Activated naive CD4-positive, alpha-beta T cell treated with anti-CD3 and anti-CD28 coated beads, Interleukin-2, amount 50 U/mL, for 24 hours (primary cell): ENCODE results near the gene ASPRV1.

ENCODE experiments used
- H3K27ac Mint-ChIP-seq: one replicate; pipeline ENCODE4 v1.8.0; 2021; ENCODE audit warnings: mild to moderate bottlenecking, mixed read lengths
- H3K27me3 Mint-ChIP-seq: one replicate; pipeline ENCODE4 v1.8.0; 2021; ENCODE audit warnings: mixed read lengths
- H3K36me3 Mint-ChIP-seq: one replicate; pipeline ENCODE4 v1.8.0; 2021; ENCODE audit warnings: mixed read lengths
- H3K4me1 Mint-ChIP-seq: one replicate; pipeline ENCODE4 v1.8.0; 2021; ENCODE audit warnings: mixed read lengths
- H3K4me3 Mint-ChIP-seq: one replicate; pipeline ENCODE4 v1.8.0; 2021; ENCODE audit warnings: mild to moderate bottlenecking, mixed read lengths
- H3K9me3 Mint-ChIP-seq: one replicate; pipeline ENCODE4 v1.8.0; 2021; ENCODE audit warnings: mixed read lengths

The ASPRV1 gene

DNA sequence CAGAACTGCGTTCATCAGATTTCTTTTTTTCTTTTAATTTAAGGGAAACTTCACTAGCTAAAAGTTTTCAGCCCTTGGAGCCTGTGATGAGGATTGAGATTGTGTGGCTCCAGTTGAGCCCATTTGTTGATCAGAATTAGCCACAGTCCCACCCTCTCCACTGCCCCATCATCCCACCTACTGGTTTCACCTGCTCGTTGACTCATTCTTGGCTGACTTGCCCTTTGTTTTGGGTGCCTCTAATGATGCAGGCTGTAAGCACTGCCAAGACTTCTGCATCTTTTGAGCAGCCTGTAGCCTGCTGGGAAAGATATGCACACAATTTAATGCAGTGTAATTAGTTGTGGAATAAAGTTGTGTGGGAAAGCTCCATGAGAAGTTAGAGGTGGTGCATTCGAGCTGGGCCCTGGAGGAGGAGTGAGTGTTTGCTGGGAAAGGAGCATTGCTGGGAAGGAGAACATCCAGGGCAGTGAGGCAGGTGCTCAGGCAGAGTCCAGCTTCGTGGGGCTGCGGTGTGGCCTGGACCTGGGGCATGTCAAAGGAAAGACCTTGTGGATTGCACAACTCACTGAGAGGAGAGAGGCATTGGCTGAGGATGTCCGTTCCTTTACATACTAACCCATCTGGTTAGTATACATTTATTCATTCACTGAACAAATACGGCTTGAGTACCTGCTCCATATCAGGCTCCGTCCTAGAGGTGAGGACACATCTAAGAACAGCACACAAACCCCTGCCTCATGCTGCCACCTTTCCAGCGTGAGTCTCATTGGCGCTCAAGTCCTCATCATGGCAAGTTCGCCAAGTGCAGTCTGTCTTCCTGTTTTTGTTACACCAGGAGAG, 18.2 kb downstream of the ASPRV1 start:
- H3K9me3 Mint-ChIP-seq: no peaks in the 10 kb centered on the region
- peak overlapping the region; percentile 25 for H3K27ac Mint-ChIP-seq
- H3K27me3 Mint-ChIP-seq: no peaks in the 10 kb centered on the region
- H3K4me1 Mint-ChIP-seq: peaks cover 34% of the 10 kb centered on the region
- H3K4me3 Mint-ChIP-seq: no peak overlapping the region
- peaks cover 13% of the 10 kb centered on the region for H3K36me3 Mint-ChIP-seq

DNA sequence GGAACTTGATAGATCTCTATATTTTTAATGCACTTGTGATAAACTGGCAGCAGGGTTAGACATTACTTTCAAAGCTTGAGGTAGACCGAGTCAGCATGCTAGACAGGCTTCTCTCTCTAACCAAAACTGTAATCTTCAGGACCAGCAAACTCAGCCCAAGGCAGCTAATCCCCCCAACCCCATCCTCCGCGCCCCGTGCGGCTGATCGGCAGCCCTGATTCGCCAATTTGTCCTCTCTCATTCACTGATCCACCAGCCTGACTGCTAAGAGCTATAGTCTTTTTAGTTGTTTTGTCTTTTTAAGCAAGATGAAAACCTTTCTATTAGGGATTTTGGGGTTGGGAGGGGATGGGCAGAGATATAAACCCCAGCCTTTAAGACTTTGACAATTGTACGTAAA, 20.7 kb downstream of the ASPRV1 start:
- H3K4me1 Mint-ChIP-seq: peaks cover 13% of the 10 kb centered on the region

DNA sequence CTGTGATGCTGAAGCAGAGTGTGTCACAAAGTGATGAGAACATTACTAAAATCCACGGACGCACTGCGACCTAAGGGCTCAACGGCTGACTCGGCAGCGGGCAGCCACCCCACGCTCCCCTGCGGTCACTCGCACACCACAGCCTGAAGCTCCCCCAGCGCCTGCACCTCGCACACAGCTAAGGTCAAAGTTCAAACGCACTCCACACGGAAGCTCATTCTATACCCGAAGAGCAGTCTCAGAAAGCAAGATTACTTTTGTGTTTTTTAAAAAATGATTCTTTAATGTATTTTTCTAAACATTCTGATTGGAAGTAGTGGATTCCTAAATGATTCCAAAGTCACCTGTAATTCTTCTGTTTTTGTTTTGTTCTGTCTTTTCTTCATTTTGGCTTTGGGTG, 21.7 kb downstream of the ASPRV1 start:
- H3K4me3 Mint-ChIP-seq: no peak overlapping the region
- H3K9me3 Mint-ChIP-seq: no peaks in the 10 kb centered on the region
- H3K27me3 Mint-ChIP-seq: no peaks in the 10 kb centered on the region
- no peak overlapping the region for H3K27ac Mint-ChIP-seq
- H3K36me3 Mint-ChIP-seq: peaks cover 22% of the 10 kb centered on the region
- H3K4me1 Mint-ChIP-seq: peaks cover 8% of the 10 kb centered on the region

More for the DNA sequence above, 20.7 kb downstream of the ASPRV1 start:
- Mint-ChIP-seq H3K36me3 (peaks cover 21% of the 10 kb centered on the region), H3K4me3 (no peak overlapping the region), H3K27ac (peak overlapping the region; percentile 24), H3K27me3 (no peaks in the 10 kb centered on the region), H3K9me3 (no peaks in the 10 kb centered on the region)

DNA sequence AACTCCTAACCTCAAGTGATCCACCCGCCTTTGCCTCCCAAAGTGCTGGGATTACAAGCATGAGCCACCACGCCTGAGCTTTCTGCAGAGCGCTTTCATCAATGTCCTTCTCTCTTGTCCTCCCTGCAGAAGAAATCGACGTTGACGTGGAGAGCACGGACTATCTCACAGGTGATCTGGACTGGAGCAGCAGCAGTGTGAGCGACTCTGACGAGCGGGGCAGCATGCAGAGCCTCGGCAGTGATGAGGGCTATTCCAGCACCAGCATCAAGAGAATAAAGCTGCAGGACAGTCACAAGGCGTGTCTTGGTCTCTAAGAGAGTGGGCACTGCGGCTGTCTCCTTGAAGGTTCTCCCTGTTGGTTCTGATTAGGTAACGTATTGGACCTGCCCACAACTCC, 23.5 kb downstream of the ASPRV1 start:
- H3K4me1 Mint-ChIP-seq: peaks cover 13% of the 10 kb centered on the region
- H3K36me3 Mint-ChIP-seq: peaks cover 20% of the 10 kb centered on the region
- no peak overlapping the region for H3K27ac Mint-ChIP-seq
- no peaks in the 10 kb centered on the region for H3K27me3 Mint-ChIP-seq
- no peak overlapping the region for H3K4me3 Mint-ChIP-seq
- no peaks in the 10 kb centered on the region for H3K9me3 Mint-ChIP-seq

DNA sequence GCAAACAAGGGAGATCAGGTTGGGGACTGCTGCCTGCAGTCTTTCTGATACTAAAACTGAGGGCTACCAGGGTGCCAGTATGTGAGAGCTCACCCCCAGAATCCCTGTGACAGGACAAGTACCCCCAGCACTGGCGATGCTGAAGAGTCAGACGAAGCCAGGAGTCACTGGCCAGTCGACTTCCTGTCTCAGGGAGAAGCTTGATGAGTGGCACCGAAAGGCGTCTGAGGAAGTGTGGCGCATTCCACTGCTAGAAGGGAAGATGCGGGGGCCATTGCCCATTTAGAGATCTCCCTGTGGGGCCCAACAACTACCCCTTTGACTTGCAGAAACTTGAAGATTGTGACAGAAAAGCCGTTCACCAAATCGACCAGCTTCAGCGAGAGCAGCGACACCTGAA, 24.5 kb downstream of the ASPRV1 start:
- Mint-ChIP-seq H3K4me1 (peaks cover 20% of the 10 kb centered on the region), H3K27ac (peak overlapping the region; percentile 51), H3K4me3 (no peak overlapping the region), H3K36me3 (peaks cover 20% of the 10 kb centered on the region), H3K9me3 (no peaks in the 10 kb centered on the region), H3K27me3 (no peaks in the 10 kb centered on the region)

DNA sequence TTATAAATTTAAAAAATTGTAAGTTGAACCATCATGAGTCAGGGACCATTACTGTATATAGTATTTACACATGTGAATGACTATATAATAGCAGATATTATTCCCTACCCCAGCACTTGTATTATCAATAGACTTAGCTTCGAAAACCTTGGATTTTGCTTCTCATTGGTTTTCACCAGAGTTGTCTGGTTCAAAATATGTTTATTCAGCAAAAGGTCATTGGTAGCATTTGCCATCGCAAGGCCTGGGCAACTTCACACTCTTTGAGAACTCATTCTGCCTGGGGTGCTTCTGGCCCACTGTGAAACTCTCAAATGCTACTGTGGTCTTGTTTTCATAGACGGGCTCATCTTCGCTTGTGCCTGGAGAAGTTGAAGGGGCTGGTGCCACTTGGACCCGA, 26.4 kb downstream of the ASPRV1 start:
- no peaks in the 10 kb centered on the region for H3K27me3 Mint-ChIP-seq
- H3K27ac Mint-ChIP-seq: no peak overlapping the region
- H3K4me1 Mint-ChIP-seq: peaks cover 36% of the 10 kb centered on the region
- no peak overlapping the region for H3K4me3 Mint-ChIP-seq
- peaks cover 23% of the 10 kb centered on the region for H3K36me3 Mint-ChIP-seq
- H3K9me3 Mint-ChIP-seq: no peaks in the 10 kb centered on the region

DNA sequence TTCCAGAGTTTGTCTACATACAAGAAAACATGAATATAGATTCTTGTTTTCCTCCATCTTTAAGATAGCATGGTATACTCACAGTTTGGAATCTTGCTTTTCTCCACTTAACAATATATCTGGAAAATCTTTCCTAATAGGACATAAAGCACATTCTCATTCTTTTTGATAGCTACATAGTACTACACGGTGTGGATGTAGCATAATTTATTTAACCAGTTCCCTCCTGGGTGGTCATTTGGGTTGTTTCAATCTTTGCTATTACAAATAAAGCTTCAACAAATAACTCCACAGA, 26.9 kb downstream of the ASPRV1 start:
- Mint-ChIP-seq H3K4me1 (peaks cover 40% of the 10 kb centered on the region), H3K27me3 (no peaks in the 10 kb centered on the region), H3K27ac (peak overlapping the region; percentile 21), H3K4me3 (no peak overlapping the region), H3K36me3 (peaks cover 23% of the 10 kb centered on the region), H3K9me3 (no peaks in the 10 kb centered on the region)

DNA sequence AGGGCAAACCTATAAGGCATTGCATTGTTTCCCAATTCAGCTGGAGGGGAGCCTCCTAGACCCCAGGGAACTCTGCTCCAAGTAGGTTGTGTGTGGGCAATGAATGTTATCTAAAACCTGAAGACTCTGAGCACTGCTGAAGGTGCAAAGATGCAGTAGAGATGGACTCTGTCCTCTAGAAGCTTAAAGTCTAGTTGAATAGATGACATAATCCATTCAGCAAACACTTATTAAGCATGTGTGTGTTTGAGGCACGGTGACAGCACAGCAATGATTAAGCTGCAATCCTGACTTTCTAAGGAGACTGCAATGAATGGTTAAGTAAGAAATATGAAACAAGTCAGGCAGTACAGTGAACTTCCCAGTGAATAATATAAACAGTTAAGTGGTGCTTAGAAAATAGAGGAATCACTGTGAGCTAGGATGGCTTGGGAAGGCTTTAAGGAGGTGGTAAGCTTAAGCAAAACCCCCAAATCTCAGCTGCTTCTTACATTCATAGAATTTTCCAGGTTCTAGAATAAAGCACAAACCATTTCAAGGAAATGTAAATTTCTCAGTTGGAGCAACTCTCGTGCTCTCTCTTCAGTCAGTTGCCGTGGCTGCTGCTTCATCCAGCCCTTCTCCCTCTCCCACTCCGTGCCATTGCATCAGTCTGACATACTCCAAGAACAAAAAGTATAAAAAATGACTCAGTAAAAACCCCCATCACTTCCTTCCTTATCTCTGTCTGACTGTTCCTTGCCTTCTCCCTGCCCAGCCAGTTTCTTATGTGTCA, 27.4 kb downstream of the ASPRV1 start:
- Mint-ChIP-seq H3K36me3 (peaks cover 24% of the 10 kb centered on the region), H3K9me3 (no peaks in the 10 kb centered on the region), H3K27ac (peak overlapping the region; percentile 21), H3K4me1 (peaks cover 42% of the 10 kb centered on the region), H3K27me3 (no peaks in the 10 kb centered on the region), H3K4me3 (no peak overlapping the region)

DNA sequence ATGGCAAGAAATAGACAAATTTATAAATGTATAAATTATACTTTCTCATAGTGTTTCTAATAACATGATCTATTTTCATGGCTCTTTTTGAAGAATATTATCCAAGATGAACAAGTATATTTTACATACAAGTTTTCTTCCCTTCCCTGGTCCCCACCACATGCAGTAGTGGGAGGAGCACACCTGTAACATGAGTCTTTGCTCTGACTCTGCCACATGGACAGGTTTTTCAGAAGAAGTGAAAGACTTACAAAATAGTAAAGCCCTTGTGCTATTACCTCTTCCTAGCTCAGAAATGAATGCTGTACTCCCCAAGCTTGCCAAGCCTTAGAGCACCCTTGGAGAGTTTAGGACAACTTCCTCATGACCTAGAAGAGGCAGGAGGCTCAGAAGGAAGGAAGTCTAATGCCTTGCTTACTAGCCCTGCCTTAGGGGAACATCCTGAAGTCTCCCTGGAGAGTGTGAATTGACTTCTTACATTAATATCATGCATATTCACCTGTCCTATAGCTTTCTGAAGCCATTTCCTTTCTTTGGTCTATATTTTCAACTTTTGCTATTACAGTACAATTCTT, 28.1 kb downstream of the ASPRV1 start:
- H3K4me3 Mint-ChIP-seq: no peak overlapping the region
- H3K27ac Mint-ChIP-seq: peak overlapping the region; percentile 38
- no peaks in the 10 kb centered on the region for H3K27me3 Mint-ChIP-seq

DNA sequence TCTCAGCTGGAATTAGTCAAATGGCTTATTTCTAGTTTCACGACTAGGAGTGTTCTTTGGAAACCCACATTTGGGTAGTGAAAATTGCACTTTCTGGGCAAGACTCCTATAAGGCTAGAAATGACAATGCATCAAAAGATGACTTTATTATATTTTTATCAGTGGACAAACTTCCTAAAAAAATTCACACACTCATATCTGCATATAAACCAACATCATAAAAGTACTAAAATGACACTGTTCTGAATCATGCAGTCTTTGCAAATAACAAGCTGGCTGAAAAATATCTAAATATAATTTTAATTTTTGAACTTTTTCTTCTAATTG, 28.9 kb downstream of the ASPRV1 start:
- H3K4me3 Mint-ChIP-seq: no peak overlapping the region
- H3K4me1 Mint-ChIP-seq: peaks cover 47% of the 10 kb centered on the region
- H3K27ac Mint-ChIP-seq: no peak overlapping the region
- peaks cover 15% of the 10 kb centered on the region for H3K36me3 Mint-ChIP-seq
- H3K9me3 Mint-ChIP-seq: no peaks in the 10 kb centered on the region
- H3K27me3 Mint-ChIP-seq: no peaks in the 10 kb centered on the region

More for the DNA sequence above, 28.1 kb downstream of the ASPRV1 start:
- Mint-ChIP-seq H3K36me3 (peaks cover 17% of the 10 kb centered on the region), H3K9me3 (no peaks in the 10 kb centered on the region), H3K4me1 (peaks cover 43% of the 10 kb centered on the region)

DNA sequence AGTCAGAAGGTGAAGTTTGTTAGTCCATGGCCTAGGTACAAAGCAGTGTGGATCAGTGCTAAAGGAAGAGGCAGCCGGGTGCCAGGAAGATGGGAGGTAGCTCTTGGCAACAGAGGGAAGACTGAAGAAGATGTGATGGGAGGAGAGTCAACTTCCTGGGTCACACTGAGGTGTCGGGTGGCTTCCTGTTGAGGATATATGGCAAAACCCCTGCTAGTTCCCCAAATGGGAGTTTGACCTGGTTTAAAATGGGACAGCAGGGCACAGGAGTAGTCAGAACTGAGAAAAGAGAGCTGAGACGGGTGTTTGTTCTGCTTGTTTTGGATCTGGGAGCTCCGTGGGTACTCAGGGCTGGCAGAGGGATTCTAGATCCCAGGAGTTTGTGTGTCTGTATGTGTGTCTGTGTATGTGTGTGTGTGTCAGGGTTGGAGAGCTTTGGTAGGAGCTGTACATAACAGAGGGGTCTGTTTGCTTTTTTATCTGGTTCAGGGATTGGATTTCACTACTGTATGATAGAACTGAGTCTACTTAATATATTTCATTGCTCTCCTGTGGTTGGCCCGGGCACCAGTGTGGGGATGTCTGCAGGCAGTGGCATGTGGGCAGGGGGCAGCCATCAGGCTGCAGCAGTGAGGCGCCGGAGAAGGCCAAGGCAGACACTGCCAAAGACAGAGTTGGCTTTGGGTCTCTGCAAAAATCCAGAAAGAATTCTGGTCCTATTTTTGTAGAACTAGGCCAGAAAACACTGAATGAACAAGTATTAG, 29.4 kb downstream of the ASPRV1 start:
- peaks cover 17% of the 10 kb centered on the region for H3K36me3 Mint-ChIP-seq
- H3K27me3 Mint-ChIP-seq: no peaks in the 10 kb centered on the region
- H3K4me1 Mint-ChIP-seq: peaks cover 51% of the 10 kb centered on the region
- H3K27ac Mint-ChIP-seq: peak overlapping the region; percentile 53
- H3K9me3 Mint-ChIP-seq: no peaks in the 10 kb centered on the region
- H3K4me3 Mint-ChIP-seq: no peak overlapping the region

DNA sequence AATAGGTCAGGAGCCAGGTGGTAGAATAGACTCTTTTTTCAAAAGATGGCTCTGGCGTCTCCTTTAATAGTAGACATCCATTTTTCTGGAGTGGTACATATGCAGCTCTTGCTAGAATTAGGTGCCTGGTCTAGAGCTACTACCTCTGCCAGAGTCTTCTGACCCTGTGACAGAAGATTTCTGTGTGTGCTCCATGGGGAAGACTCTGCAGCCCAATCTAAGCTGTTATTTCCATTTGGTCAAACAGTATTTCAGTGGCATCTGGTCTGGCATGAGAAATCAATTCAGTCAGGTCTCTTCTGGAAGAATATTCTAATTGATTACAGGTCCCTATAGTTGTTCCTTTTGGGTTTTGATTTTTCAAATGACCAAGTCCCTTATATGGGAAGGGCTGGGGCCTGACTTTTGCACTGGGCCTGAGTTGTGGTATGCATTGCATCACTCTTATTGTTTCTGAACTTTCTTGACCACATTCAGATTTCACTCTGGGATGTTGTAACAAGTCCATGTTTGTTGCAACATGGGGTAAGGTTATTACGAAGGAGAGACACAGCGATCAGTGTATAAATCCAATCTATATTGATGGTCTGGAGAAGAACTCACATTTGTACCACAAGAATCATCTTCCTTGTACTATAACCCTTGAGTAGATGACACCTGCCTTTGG, 34.4 kb downstream of the ASPRV1 start:
- no peak overlapping the region for H3K27ac Mint-ChIP-seq
- no peaks in the 10 kb centered on the region for H3K9me3 Mint-ChIP-seq
- no peaks in the 10 kb centered on the region for H3K27me3 Mint-ChIP-seq
- peaks cover 59% of the 10 kb centered on the region for H3K4me1 Mint-ChIP-seq
- H3K4me3 Mint-ChIP-seq: no peak overlapping the region
- peaks cover 15% of the 10 kb centered on the region for H3K36me3 Mint-ChIP-seq

DNA sequence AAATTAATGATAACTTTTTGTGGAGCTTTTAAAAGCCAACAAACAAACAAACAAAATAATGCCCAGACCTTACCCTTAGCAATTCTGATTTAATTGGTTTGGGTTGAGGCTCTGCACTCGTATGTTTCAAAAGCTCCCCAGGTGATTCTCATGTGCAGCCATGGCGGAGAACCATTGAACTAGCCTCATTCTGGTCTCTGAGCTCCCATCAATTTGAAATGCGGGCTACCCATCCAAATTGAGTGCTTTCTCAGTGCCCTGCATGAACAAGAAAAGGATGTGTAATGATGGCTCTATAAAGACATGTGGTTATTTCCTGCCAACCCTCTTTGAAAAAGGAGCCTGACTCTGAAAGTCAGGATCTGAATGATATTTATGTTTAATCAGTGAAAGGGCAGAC, 38.3 kb downstream of the ASPRV1 start:
- Mint-ChIP-seq H3K27me3 (no peaks in the 10 kb centered on the region), H3K9me3 (no peaks in the 10 kb centered on the region), H3K36me3 (peaks cover 14% of the 10 kb centered on the region), H3K27ac (no peak overlapping the region), H3K4me1 (peaks cover 44% of the 10 kb centered on the region), H3K4me3 (no peak overlapping the region)

DNA sequence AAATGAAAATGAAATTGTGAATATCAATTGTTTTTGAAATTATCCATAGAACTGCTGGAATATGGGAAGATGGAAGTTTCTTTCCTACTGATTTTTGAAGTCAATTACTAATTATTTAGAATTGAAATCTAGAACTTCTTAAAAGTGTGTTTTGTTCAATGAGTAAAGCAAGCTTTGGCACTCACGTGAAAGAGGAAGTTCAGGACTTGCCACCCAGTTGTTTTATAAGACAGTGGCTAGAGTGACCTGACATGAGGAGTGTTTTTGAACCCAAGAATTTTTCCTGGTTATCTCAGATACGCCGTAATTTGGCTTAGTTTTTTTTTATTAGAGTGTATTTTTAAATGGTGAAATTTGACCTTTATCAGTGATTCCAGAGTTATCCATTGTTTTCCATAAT, 43.0 kb downstream of the ASPRV1 start:
- no peaks in the 10 kb centered on the region for H3K9me3 Mint-ChIP-seq
- no peak overlapping the region for H3K4me3 Mint-ChIP-seq
- no peak overlapping the region for H3K27ac Mint-ChIP-seq
- H3K4me1 Mint-ChIP-seq: peaks cover 42% of the 10 kb centered on the region
- no peaks in the 10 kb centered on the region for H3K27me3 Mint-ChIP-seq
- H3K36me3 Mint-ChIP-seq: peaks cover 9% of the 10 kb centered on the region

DNA sequence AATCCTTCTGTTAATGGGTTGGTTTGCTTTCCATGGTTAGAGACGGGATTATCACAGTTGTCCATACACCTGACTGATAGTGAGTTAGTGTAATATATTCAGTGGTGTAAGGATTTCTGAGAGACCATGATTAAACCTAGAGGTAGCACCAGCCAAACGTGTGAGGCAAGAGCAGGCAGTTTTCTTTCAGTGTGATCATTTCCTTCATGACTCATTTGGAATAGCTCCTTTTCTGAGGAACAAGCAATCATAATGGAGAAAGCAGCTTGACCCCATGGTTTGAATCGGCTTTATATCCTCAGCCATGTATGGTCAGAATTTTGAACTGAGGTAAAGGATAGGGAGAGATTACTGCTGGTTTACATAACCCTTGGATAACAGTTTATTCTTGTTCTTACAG, 43.6 kb downstream of the ASPRV1 start:
- H3K27ac Mint-ChIP-seq: no peak overlapping the region
- H3K4me1 Mint-ChIP-seq: peaks cover 42% of the 10 kb centered on the region
- no peaks in the 10 kb centered on the region for H3K9me3 Mint-ChIP-seq
- no peaks in the 10 kb centered on the region for H3K27me3 Mint-ChIP-seq
- H3K36me3 Mint-ChIP-seq: peaks cover 7% of the 10 kb centered on the region
- H3K4me3 Mint-ChIP-seq: no peak overlapping the region
